ENCODE measurements around the gene XCL1.
"Not testable (repeated sequence)": the region's sequence is repeated elsewhere in the genome, so short reads cannot be mapped to it uniquely, and the experiment has no call there.

The XCL1 gene

DNA sequence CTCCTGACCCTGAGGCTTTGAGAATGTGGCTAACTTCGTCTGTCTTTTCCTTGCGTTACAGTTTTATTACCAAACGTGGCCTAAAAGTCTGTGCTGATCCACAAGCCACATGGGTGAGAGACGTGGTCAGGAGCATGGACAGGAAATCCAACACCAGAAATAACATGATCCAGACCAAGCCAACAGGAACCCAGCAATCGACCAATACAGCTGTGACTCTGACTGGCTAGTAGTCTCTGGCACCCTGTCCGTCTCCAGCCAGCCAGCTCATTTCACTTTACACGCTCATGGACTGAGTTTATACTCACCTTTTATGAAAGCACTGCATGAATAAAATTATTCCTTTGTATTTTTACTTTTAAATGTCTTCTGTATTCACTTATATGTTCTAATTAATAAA lies 4.6 kb downstream of the XCL1 start:
- CTCF ChIA-PET, H3K36me3 Mint-ChIP-seq, H3K4me1 Mint-ChIP-seq, H3K27me3 Mint-ChIP-seq, H3K9me3 Mint-ChIP-seq, DNase-seq, H3K27ac Mint-ChIP-seq, H3K4me3 Mint-ChIP-seq: not testable (repeated sequence)

DNA sequence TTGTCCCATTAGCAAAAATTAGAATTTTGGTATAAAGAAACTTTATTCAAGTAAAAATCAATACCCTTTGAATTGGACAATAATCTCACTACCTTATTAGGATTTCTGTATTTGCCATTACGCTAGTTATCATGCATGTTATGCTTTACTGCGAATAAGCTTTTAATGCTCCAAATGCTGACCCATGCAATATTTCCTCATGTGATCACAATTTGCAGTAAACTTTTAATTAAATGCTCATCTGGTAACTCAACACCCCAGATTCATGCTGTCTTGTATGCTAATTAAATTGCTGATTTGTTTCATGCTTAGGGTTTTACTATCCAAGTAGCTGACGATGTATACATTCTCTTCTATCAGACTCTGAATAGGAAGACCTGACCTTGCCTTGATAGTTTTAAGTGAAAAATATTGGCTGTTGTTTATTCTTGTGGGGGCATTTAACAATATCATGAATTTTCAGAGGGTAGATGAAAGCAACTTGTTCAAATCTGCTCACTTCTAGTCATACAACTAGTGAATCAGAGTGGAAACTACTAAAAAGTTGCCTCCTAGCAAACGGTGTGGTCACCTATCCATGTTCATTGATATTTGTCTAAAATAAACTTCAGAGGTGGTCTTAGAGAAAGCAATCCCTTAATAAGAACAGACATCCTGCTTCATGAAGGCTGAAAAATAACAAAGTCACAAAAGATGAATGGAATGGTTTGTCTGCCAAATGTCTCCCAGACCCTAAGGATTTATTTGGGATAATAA lies 5.6 kb downstream of the XCL1 start:
- Mint-ChIP-seq H3K27ac (no peak overlapping the region), H3K36me3 (no peaks in the 10 kb centered on the region), H3K4me3 (no peak overlapping the region), H3K4me1 (no peaks in the 10 kb centered on the region), H3K9me3 (no peaks in the 10 kb centered on the region), H3K27me3 (no peaks in the 10 kb centered on the region)
- no peak for DNase-seq
- CTCF ChIA-PET: no interaction called here

DNA sequence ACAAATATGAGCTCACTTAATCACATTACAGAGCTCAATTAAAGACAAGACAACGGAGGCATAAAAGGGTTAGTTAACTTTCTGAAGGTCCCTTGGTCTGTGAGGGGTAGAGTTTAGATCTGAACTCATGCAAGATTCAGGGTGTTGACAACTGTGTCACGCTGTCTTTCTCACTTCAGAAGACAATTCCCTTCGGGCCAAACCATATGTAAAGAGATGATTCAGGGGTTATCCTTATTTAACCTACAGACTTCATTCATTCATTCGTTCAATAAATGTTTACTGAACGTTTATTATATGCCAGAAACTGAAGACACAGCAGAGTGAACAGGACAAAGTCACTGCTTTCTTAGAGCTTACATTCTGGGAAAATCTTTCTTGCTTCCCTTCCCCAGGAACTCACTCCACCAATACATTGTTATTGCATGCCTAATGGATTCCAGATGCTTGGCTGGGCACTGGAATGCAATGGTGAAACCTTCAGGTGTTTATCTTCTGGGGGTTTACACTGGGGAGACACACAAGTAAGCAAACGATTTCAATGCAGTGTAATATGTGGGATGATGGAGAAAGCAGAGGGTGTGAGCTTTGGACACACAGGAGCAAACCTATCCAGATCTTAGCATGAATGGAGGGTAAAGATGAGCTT lies 6.4 kb downstream of the XCL1 start:
- H3K9me3 Mint-ChIP-seq: no peaks in the 10 kb centered on the region
- H3K27ac Mint-ChIP-seq: no peak overlapping the region
- no peaks in the 10 kb centered on the region for H3K27me3 Mint-ChIP-seq
- H3K4me1 Mint-ChIP-seq: no peaks in the 10 kb centered on the region
- no peak for DNase-seq
- no peaks in the 10 kb centered on the region for H3K36me3 Mint-ChIP-seq
- CTCF ChIA-PET: no interaction called here
- H3K4me3 Mint-ChIP-seq: no peak overlapping the region

DNA sequence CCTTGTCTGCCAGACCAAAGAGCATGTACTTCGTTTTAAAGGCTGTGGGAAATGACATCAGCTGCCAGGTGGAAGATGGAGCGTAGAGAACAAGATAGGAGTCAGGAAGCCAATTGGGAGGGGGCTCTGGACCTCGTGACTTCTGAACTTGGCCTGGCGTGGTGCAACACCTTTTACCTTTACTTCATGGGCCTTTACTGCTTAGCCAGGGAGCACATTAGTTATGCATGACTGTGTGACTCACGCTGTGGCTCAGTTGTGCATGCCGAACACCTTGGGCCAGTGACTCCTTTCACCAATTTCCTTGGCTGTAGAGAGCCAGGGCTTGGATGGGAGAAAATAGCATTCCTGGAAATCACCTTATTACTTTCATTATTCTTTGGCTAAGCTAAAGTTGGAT lies 7.2 kb downstream of the XCL1 start:
- Mint-ChIP-seq H3K4me3 (no peak overlapping the region), H3K4me1 (no peaks in the 10 kb centered on the region), H3K27me3 (no peaks in the 10 kb centered on the region), H3K9me3 (no peaks in the 10 kb centered on the region), H3K27ac (no peak overlapping the region), H3K36me3 (peaks cover 1% of the 10 kb centered on the region)
- DNase-seq: no peak
- CTCF ChIA-PET: interaction anchor here (0.8 kb wide), 1 partner anchor 144 kb away, joined by 5 read pairs; no protein-coding TSS in a partner anchor

DNA sequence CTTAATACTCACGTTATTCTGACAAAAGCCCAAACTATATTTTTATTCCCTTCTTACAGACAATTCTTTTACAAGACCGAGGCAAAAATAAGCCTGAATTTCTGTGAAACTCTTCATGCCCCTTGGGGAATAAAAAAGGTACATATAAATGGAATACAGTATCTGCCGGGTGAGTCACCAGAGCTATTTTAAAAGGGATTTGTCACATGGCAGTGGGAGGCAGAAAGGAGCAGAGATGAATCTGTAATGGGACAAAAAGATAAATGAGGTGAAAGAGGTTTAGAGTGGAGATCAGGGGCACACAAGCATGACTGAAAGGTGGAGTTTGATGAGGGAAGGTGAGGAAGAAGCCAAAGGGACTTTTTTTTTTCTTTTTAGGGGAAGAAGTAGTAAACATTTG lies 8.8 kb downstream of the XCL1 start:
- H3K27ac Mint-ChIP-seq: no peak overlapping the region
- no peak for DNase-seq
- no peaks in the 10 kb centered on the region for H3K27me3 Mint-ChIP-seq
- H3K36me3 Mint-ChIP-seq: peaks cover 1% of the 10 kb centered on the region
- H3K9me3 Mint-ChIP-seq: no peaks in the 10 kb centered on the region
- no peaks in the 10 kb centered on the region for H3K4me1 Mint-ChIP-seq
- CTCF ChIA-PET: interaction anchor here (0.6 kb wide), 1 partner anchor 1178 kb away, joined by 3 read pairs; no protein-coding TSS in a partner anchor
- no peak overlapping the region for H3K4me3 Mint-ChIP-seq

DNA sequence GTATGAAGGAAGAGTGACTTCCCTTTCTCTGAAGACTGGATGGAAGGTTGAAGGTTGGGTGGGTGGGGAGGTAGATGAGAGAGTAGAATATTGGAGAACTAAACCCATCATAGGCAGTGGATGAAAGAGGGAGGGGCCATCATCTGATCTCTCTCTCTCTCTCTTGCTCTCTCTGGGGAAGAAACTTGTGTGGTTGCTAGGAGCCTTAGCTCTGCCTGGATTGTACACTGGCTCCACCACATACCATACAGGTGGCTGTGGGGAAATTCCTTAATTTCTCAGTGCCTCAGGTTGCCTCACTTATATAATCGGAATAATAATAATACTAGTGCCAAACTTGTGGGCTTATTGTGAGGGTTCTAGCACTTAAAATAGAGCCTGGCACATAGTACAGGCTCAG lies 9.5 kb downstream of the XCL1 start:
- H3K27ac Mint-ChIP-seq: no peak overlapping the region

DNA sequence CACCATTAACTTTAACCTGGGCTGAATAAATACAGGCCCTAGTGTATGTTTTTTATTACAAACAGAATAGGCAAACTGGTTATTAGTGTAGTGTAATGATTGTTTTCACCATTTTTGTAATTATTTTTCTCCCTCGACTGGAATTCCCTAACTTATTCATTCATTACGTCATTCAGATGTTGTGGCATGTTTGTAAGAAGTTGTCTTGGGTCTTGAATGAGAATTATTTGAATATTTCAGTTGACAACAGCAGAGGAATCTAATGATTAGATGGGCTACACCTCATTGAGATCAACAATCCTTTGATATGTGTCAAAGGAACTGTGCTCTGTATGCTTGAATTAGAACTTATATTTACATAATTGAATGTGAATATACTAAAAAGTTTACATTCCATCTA lies 12.8 kb downstream of the XCL1 start:
- Mint-ChIP-seq H3K4me1 (no peaks in the 10 kb centered on the region), H3K27me3 (no peaks in the 10 kb centered on the region), H3K27ac (no peak overlapping the region), H3K36me3 (peaks cover 1% of the 10 kb centered on the region), H3K9me3 (no peaks in the 10 kb centered on the region), H3K4me3 (no peak overlapping the region)
- CTCF ChIA-PET: no interaction called here
- DNase-seq: no peak

More for the DNA sequence above, 9.5 kb downstream of the XCL1 start:
- no peak overlapping the region for H3K4me3 Mint-ChIP-seq
- CTCF ChIA-PET: no interaction called here
- no peaks in the 10 kb centered on the region for H3K27me3 Mint-ChIP-seq
- no peaks in the 10 kb centered on the region for H3K9me3 Mint-ChIP-seq
- no peak for DNase-seq
- no peaks in the 10 kb centered on the region for H3K4me1 Mint-ChIP-seq
- peaks cover 1% of the 10 kb centered on the region for H3K36me3 Mint-ChIP-seq

DNA sequence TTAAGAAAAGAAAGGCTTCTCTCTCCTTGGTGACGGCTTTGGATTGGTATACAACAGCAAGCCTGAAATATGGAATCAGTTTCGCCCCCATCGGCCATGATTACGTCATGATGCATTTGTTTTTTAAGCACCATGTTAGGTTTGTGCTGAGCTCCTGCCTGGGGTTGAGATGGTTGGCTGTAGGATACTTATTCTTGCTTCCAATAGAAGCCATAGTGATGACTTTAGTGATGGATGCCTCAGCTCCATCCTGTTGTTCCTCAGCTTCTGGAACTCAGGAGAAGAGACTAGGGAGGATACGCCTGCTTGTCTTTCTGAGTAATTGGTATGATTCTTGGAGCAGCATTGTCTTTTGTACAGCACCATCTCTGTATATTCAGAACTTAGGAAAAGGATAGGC lies 14.7 kb downstream of the XCL1 start:
- no peaks in the 10 kb centered on the region for H3K9me3 Mint-ChIP-seq
- H3K36me3 Mint-ChIP-seq: peaks cover 1% of the 10 kb centered on the region
- no peak overlapping the region for H3K4me3 Mint-ChIP-seq
- H3K27ac Mint-ChIP-seq: no peak overlapping the region
- no peaks in the 10 kb centered on the region for H3K27me3 Mint-ChIP-seq
- DNase-seq: no peak
- CTCF ChIA-PET: interaction anchor here (0.8 kb wide), 1 partner anchor 11 kb away, joined by 3 read pairs; no protein-coding TSS in a partner anchor
- no peaks in the 10 kb centered on the region for H3K4me1 Mint-ChIP-seq

DNA sequence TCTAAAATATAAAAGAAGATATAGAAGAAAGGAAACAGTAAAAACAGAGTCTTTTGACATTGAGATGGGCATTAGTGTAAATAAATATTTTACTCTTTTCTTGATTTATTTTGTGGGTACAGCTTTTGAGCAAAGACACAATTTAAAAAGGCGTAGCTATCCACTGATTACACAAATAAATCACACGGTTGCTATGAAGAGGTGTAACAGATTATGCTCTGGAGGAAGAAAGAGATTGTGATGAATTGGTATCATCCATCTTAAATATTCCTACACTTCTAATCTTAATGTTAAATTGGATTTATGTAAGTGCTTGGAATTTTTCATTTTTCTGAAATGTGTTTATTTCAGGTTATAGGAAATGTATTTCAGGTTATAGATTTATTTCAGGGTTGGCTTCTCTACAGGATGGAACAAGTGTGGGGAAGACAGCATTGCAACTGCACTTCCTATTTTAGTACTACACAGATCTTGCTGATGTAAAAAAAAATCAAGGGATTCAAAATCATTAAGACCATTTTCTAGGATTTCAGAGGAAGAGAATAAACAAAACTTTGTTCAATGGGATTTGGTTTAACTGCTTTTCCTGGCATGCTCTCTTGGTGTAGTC lies 15.3 kb downstream of the XCL1 start:
- Mint-ChIP-seq H3K4me3 (no peak overlapping the region), H3K27me3 (no peaks in the 10 kb centered on the region), H3K36me3 (peaks cover 1% of the 10 kb centered on the region), H3K27ac (no peak overlapping the region), H3K9me3 (no peaks in the 10 kb centered on the region), H3K4me1 (no peaks in the 10 kb centered on the region)
- CTCF ChIA-PET: no interaction called here
- no peak for DNase-seq

DNA sequence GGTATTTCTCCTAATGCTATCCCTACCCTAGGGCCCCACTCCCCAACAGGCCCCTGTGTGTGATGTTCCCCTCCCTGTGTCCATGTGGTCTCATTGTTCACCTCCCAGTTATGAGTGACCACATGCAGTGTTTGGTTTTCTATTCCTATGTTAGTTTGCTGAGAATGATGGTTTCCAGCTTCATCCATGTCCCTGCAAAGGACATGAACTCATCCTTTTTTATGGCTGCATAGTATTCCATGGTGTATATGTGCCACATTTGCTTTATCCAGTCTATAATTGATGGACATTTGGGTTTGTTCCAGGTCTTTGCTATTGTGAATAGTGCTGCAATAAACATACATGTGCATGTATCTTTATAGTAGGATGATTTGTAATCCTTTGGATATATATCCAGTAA lies 19.0 kb downstream of the XCL1 start:
- H3K9me3 Mint-ChIP-seq, H3K27me3 Mint-ChIP-seq, H3K4me1 Mint-ChIP-seq, DNase-seq, CTCF ChIA-PET, H3K27ac Mint-ChIP-seq, H3K36me3 Mint-ChIP-seq, H3K4me3 Mint-ChIP-seq: not testable (repeated sequence)

DNA sequence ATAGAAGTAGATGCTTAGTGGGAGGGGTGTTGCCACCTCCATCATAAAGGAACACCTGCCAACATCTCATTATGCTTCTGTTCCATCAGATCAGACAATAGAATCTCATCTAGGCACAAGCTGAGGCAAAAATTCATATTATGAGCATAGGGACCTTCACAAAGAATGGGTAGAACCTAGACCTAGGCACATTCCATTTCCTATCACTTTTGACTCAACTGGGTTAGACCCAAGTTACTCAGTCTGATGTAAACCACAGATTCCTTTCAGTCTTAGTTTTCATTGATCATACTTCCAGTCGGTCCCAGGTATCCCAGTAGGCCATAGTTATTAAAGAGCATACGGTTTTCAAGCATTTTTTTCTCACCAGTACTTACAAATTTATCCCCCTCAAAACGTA lies 21.7 kb downstream of the XCL1 start:
- peaks cover 6% of the 10 kb centered on the region for H3K27me3 Mint-ChIP-seq
- H3K4me1 Mint-ChIP-seq: no peaks in the 10 kb centered on the region
- H3K36me3 Mint-ChIP-seq: no peaks in the 10 kb centered on the region
- CTCF ChIA-PET: no interaction called here
- no peaks in the 10 kb centered on the region for H3K9me3 Mint-ChIP-seq
- no peak overlapping the region for H3K4me3 Mint-ChIP-seq
- no peak overlapping the region for H3K27ac Mint-ChIP-seq
- DNase-seq: no peak

DNA sequence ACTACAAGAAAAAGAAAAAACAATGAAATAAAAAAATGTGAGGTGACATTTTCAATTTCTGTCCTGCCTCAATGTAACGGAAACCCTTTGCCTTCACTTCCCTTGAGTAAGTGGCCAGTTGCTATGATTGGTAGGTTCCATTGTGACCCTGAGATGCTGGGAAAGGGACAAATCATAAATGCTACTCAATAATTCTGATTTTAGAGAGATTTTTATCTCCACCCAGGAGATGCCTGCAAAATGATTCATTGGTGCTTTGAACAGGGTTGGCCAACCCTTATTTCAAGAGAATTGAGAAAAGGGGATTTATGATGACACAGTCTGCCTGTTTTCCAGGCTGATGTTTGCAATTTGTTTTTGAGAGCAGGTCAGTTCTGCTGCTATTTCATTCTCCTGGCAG lies 22.5 kb downstream of the XCL1 start:
- Mint-ChIP-seq H3K4me3 (no peak overlapping the region), H3K36me3 (no peaks in the 10 kb centered on the region), H3K4me1 (no peaks in the 10 kb centered on the region), H3K27me3 (peaks cover 12% of the 10 kb centered on the region), H3K27ac (no peak overlapping the region), H3K9me3 (no peaks in the 10 kb centered on the region)
- CTCF ChIA-PET: interaction anchor here (2.3 to 3.2 kb wide), 2 partner anchors 159 to 256 kb away, joined by 8 to 12 read pairs; no protein-coding TSS in a partner anchor
- no peak for DNase-seq

DNA sequence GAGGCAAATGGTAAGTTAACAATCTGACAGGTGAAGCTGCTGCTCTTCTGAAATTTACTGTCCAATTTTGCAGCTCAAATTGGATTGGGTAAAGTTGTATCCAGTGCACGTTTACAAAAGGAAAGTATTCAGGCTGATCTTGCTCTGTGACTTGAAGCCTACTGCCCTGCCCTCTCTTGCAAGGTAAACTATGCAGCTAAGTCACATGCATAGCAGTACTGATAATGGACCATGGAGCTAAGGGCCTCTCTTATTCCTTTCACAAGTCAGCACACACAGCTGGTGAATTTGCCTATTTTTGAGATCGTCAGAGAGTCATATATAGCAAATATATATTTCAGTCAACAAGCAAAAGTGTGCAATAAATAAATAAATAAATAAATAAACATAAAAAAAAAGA lies 23.2 kb downstream of the XCL1 start:
- DNase-seq: no peak
- Mint-ChIP-seq H3K9me3 (no peaks in the 10 kb centered on the region), H3K4me3 (no peak overlapping the region), H3K27ac (no peak overlapping the region), H3K27me3 (peaks cover 12% of the 10 kb centered on the region), H3K36me3 (no peaks in the 10 kb centered on the region), H3K4me1 (no peaks in the 10 kb centered on the region)
- CTCF ChIA-PET: interaction anchor here (2.3 to 3.2 kb wide), 2 partner anchors 160 to 257 kb away, joined by 8 to 12 read pairs; no protein-coding TSS in a partner anchor

DNA sequence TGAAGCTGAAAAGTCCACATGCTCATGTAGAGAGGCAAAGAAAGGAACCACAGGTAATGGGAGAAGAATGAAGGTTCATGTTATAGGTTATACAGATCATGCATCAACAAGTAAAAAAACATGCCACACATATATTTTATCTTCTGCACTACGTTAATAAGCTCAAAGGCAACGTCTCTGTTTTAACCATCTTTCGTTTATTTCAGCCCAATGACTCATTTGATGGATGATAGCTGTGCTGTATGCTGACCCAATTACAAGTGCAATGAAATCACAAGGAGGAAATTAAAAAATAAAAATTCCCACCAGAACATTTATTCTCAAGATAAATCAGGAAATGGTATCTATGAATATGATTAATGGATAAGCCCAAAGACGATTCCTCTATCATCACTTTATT lies 24.6 kb downstream of the XCL1 start:
- no peak for DNase-seq
- Mint-ChIP-seq H3K9me3 (no peaks in the 10 kb centered on the region), H3K27ac (no peak overlapping the region), H3K36me3 (no peaks in the 10 kb centered on the region), H3K4me1 (no peaks in the 10 kb centered on the region), H3K27me3 (peaks cover 12% of the 10 kb centered on the region), H3K4me3 (no peak overlapping the region)
- CTCF ChIA-PET: interaction anchor here (0.6 to 8.2 kb wide), 7 partner anchors 8 to 950 kb away, joined by 3 to 79 read pairs (median 3); no protein-coding TSS in a partner anchor

All from activated naive CD4-positive, alpha-beta T cell treated with anti-CD3 and anti-CD28 coated beads, Interleukin-2, amount 10 ng/mL, durations not matched to agents 7 days and 5 days (primary cell).